ENCODE data around the gene G6PC1. TPM values are rescaled to one million over a fixed set of nuclear protein-coding genes. Genes with fewer than 3 reads are reported as not detected.
"Not testable (repeated sequence)": the region's sequence is repeated elsewhere in the genome, so short reads cannot be mapped to it uniquely, and the experiment has no call there.

G6PC1 gene
- total RNA-seq, 1 experiment from 2014 or later: 0.08 TPM

GRCh38 chr17:42882166-42882565, 18.4 kb upstream of the G6PC1 start:
- intact Hi-C loops (cut with micrococcal nuclease; ENCODE audit: unreplicated experiment): no loop called here
- no peaks in the 10 kb centered on the region for H3K9me3 ChIP-seq (ENCODE audit: control insufficient read depth, insufficient read depth, low read depth, low read length)
- no peaks in the 10 kb centered on the region for H3K27me3 ChIP-seq (ENCODE audit: control insufficient read depth, insufficient read depth, low read length)
- ChIA-PET CTCF (no interaction called here), POLR2A (no interaction called here)
- no peak overlapping the region for H3K27ac ChIP-seq (ENCODE audit: low read length)
- ATAC-seq (no peak), DNase-seq (ENCODE audit: low read depth, low spot score) (no peak)
- in situ Hi-C loops (cut with HindIII; ENCODE audit: low pct_unique_long_range_greater_than_20kb, low sequenced_read_pairs): no loop called here
- TF ChIP-seq POLR2AphosphoS5 (IDR thresholded peaks at IDR 0.05; ENCODE audit: low read depth, low read length) (no peak), SIN3A (IDR thresholded peaks at IDR 0.05; ENCODE audit: borderline replicate concordance, insufficient read depth, low read depth, low read length) (no peak), CTCF (IDR thresholded peaks at IDR 0.05) (no peak), TCF7L2 (IDR thresholded peaks at IDR 0.05; ENCODE audit: low read depth, low read length) (no peak)
- TF ChIP-seq, protein P1, sequence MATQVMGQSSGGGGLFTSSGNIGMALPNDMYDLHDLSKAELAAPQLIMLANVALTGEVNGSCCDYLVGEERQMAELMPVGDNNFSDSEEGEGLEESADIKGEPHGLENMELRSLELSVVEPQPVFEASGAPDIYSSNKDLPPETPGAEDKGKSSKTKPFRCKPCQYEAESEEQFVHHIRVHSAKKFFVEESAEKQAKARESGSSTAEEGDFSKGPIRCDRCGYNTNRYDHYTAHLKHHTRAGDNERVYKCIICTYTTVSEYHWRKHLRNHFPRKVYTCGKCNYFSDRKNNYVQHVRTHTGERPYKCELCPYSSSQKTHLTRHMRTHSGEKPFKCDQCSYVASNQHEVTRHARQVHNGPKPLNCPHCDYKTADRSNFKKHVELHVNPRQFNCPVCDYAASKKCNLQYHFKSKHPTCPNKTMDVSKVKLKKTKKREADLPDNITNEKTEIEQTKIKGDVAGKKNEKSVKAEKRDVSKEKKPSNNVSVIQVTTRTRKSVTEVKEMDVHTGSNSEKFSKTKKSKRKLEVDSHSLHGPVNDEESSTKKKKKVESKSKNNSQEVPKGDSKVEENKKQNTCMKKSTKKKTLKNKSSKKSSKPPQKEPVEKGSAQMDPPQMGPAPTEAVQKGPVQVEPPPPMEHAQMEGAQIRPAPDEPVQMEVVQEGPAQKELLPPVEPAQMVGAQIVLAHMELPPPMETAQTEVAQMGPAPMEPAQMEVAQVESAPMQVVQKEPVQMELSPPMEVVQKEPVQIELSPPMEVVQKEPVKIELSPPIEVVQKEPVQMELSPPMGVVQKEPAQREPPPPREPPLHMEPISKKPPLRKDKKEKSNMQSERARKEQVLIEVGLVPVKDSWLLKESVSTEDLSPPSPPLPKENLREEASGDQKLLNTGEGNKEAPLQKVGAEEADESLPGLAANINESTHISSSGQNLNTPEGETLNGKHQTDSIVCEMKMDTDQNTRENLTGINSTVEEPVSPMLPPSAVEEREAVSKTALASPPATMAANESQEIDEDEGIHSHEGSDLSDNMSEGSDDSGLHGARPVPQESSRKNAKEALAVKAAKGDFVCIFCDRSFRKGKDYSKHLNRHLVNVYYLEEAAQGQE (IDR thresholded peaks at IDR 0.05; ENCODE audit: insufficient read depth in 1 of 2, low read depth in 2 of 2, low read length in 1 of 2): no peak
- no peak overlapping the region for H3K4me3 ChIP-seq (ENCODE audit: low read depth in 2 of 2, low read length in 2 of 2)
- BruUV-seq (replicated peaks): no TSS peak
- H3K4me1 ChIP-seq (ENCODE audit: control insufficient read depth, insufficient read depth, low read length): no peaks in the 10 kb centered on the region
- H3K36me3 ChIP-seq (ENCODE audit: control insufficient read depth, insufficient read depth, low read length): no peaks in the 10 kb centered on the region

GRCh38 chr17:42883802-42884558, 16.6 kb upstream of the G6PC1 start:
- intact Hi-C loops (cut with micrococcal nuclease; ENCODE audit: unreplicated experiment) (no loop called here), in situ Hi-C loops (cut with HindIII; ENCODE audit: low pct_unique_long_range_greater_than_20kb, low sequenced_read_pairs) (no loop called here)
- CTCF ChIA-PET: no interaction called here
- DNase-seq (ENCODE audit: low read depth, low spot score) (no peak), ATAC-seq (no peak)
- no TSS peak for BruUV-seq (replicated peaks)
- Histone ChIP-seq H3K36me3 (ENCODE audit: control insufficient read depth, insufficient read depth, low read length) (no peaks in the 10 kb centered on the region), H3K27ac (ENCODE audit: low read length) (no peak overlapping the region), H3K4me1 (ENCODE audit: control insufficient read depth, insufficient read depth, low read length) (no peaks in the 10 kb centered on the region), H3K27me3 (ENCODE audit: control insufficient read depth, insufficient read depth, low read length) (no peaks in the 10 kb centered on the region), H3K4me3 (ENCODE audit: low read depth in 2 of 2, low read length in 2 of 2) (no peak overlapping the region), H3K9me3 (ENCODE audit: control insufficient read depth, insufficient read depth, low read depth, low read length) (no peaks in the 10 kb centered on the region)
- POLR2A ChIA-PET: no interaction called here
- TF ChIP-seq SIN3A (IDR thresholded peaks at IDR 0.05; ENCODE audit: borderline replicate concordance, insufficient read depth, low read depth, low read length) (no peak), TCF7L2 (IDR thresholded peaks at IDR 0.05; ENCODE audit: low read depth, low read length) (no peak), POLR2AphosphoS5 (IDR thresholded peaks at IDR 0.05; ENCODE audit: low read depth, low read length) (no peak), CTCF (IDR thresholded peaks at IDR 0.05) (no peak)
- TF ChIP-seq, protein P1 (IDR thresholded peaks at IDR 0.05; ENCODE audit: insufficient read depth in 1 of 2, low read depth in 2 of 2, low read length in 1 of 2): no peak

GRCh38 chr17:42885806-42886205, 14.8 kb upstream of the G6PC1 start:
- intact Hi-C loops (cut with micrococcal nuclease; ENCODE audit: unreplicated experiment); H3K4me1 ChIP-seq (ENCODE audit: control insufficient read depth, insufficient read depth, low read length); CTCF ChIA-PET; POLR2A ChIA-PET; H3K27me3 ChIP-seq (ENCODE audit: control insufficient read depth, insufficient read depth, low read length); in situ Hi-C loops (cut with HindIII; ENCODE audit: low pct_unique_long_range_greater_than_20kb, low sequenced_read_pairs); DNase-seq (ENCODE audit: low read depth, low spot score); H3K27ac ChIP-seq (ENCODE audit: low read length); H3K36me3 ChIP-seq (ENCODE audit: control insufficient read depth, insufficient read depth, low read length); BruUV-seq (replicated peaks); H3K9me3 ChIP-seq (ENCODE audit: control insufficient read depth, insufficient read depth, low read depth, low read length); H3K4me3 ChIP-seq (ENCODE audit: low read depth in 2 of 2, low read length in 2 of 2); ATAC-seq: not testable (repeated sequence)

Measured in Panc1 (cell line).